Measurements from ENCODE around the gene PPTC7. TPM values are rescaled to one million over a fixed set of nuclear protein-coding genes. Genes with fewer than 3 reads are reported as not detected.

PPTC7 gene
- total RNA-seq, 3 donors from 2014 or later (not counting 1 experiment from before 2014, with no cell fraction given) = 44.0 to 52.7 (median 48.0) TPM

DNA sequence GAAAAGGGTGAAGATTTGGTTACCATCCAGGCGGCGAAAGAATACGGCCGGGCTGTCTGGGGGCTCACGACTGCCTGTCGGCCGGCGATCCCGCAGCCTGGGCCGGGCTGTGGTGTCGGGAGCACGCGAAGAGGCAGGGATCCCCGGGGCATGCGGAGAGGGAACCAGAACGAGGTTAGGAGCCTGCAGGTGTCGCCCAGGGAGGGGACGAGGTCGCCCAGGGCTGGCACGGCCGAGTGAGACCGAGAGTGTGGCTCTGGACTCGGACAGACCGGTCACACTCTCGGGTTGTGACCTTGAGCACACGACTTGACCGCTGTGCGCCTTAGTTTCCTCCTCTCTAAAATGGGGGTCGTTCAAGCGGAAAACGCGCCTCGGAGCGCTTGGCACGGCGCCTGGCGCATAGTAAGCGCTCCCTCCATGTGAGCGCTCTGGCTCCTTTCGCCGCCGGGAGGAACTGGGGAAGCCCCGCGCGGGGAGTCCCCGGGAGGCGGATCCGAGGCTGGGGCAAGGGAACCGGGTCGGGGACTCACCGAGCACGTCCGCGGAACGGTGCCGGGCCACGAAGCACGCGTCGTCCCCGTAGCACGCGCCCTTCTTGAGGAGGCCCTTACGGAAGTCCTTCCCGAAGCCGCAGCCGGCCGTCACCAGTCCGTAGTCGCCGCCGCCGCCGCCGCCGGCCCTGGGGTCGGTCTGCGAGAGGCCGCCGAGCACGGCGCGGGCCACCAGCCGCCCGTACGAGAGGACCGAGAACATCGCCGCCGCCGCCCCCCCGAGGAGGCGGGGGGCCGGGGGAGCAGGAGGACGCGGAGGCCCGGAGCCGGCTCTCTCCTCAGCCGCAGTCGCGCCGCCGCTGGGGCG lies 612 bp downstream of the PPTC7 start:
- no peaks in the 10 kb centered on the region for H3K36me3 ChIP-seq (ENCODE audit: control insufficient read depth, insufficient read depth, low read length)
- TF ChIP-seq, protein P1, sequence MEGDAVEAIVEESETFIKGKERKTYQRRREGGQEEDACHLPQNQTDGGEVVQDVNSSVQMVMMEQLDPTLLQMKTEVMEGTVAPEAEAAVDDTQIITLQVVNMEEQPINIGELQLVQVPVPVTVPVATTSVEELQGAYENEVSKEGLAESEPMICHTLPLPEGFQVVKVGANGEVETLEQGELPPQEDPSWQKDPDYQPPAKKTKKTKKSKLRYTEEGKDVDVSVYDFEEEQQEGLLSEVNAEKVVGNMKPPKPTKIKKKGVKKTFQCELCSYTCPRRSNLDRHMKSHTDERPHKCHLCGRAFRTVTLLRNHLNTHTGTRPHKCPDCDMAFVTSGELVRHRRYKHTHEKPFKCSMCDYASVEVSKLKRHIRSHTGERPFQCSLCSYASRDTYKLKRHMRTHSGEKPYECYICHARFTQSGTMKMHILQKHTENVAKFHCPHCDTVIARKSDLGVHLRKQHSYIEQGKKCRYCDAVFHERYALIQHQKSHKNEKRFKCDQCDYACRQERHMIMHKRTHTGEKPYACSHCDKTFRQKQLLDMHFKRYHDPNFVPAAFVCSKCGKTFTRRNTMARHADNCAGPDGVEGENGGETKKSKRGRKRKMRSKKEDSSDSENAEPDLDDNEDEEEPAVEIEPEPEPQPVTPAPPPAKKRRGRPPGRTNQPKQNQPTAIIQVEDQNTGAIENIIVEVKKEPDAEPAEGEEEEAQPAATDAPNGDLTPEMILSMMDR (IDR thresholded peaks at IDR 0.05) = no peak
- ATAC-seq = peak; percentile 61 to 74 (median 67)
- H3K27me3 ChIP-seq (ENCODE audit: control insufficient read depth, insufficient read depth, low read length) = no peaks in the 10 kb centered on the region
- Mint-ChIP-seq H3K27ac (peak overlapping the region; percentile 92 to 95), H3K4me3 (peak overlapping the region; percentile 95), H3K4me1 (peaks cover 56 to 61% of the 10 kb centered on the region in 2 donors), H3K27me3 (ENCODE audit: low read depth in 2 of 2) (no peaks in the 10 kb centered on the region), H3K36me3 (no peaks in the 10 kb centered on the region), H3K9me3 (no peaks in the 10 kb centered on the region)
- intact Hi-C loops (cut with micrococcal nuclease) = loop anchor here (1.0 to 5.0 kb wide), 3 partner anchors 32 to 80 kb away; partner anchors contain the start of genes RAD9B, TCTN1 and VPS29
- peak overlapping the region; percentile 55 for H3K4me3 ChIP-seq (ENCODE audit: low read length)
- H3K4me1 ChIP-seq (ENCODE audit: control insufficient read depth, insufficient read depth, low read length) = peaks cover 54% of the 10 kb centered on the region
- H3K27ac ChIP-seq (ENCODE audit: low read length) = peak overlapping the region; percentile 74
- H3K9me3 ChIP-seq (ENCODE audit: control insufficient read depth, insufficient read depth, low read length) = no peaks in the 10 kb centered on the region
- peak; percentile 83 to 91 for DNase-seq
- under 1% methylated on average over 104 of the region's 104 CpGs for WGBS (ENCODE audit: insufficient coverage)

DNA sequence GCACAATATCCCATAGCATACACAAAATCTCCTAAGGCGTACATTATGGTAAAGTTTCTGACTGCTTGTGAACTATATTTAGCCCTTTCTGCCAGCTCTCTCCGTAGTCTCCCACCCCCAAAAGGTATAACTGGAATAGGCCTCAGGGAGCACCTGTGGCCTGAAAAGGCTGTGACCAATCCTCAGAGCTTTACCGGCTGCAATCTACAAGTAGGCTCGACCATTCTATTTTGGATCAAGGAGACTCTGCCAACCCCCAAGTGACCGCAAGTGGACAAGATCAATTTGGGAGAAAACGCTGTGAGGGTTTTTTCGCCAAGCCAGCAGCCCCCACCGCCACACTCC lies 1.2 kb downstream of the PPTC7 start:
- WGBS (ENCODE audit: insufficient coverage) = 2% methylated on average over 8 of the region's 8 CpGs
- no peaks in the 10 kb centered on the region for H3K36me3 Mint-ChIP-seq
- peaks cover 59 to 65% of the 10 kb centered on the region in 2 donors for H3K4me1 Mint-ChIP-seq
- Histone ChIP-seq H3K27ac (ENCODE audit: low read length) (peak overlapping the region; percentile 74), H3K27me3 (ENCODE audit: control insufficient read depth, insufficient read depth, low read length) (no peaks in the 10 kb centered on the region), H3K4me3 (ENCODE audit: low read length) (peak overlapping the region; percentile 55), H3K36me3 (ENCODE audit: control insufficient read depth, insufficient read depth, low read length) (no peaks in the 10 kb centered on the region), H3K9me3 (ENCODE audit: control insufficient read depth, insufficient read depth, low read length) (no peaks in the 10 kb centered on the region), H3K4me1 (ENCODE audit: control insufficient read depth, insufficient read depth, low read length) (peaks cover 56% of the 10 kb centered on the region)
- intact Hi-C loops (cut with micrococcal nuclease) = loop anchor here (2.0 to 5.0 kb wide), 2 partner anchors 35 to 79 kb away; partner anchors contain the start of genes RAD9B and VPS29
- H3K4me3 Mint-ChIP-seq = peak overlapping the region; percentile 95
- DNase-seq (no peak), ATAC-seq (no peak)
- H3K9me3 Mint-ChIP-seq = no peaks in the 10 kb centered on the region
- TF ChIP-seq, protein P1 (IDR thresholded peaks at IDR 0.05) = no peak
- no peaks in the 10 kb centered on the region for H3K27me3 Mint-ChIP-seq (ENCODE audit: low read depth in 2 of 2)
- peak overlapping the region; percentile 92 to 95 for H3K27ac Mint-ChIP-seq

DNA sequence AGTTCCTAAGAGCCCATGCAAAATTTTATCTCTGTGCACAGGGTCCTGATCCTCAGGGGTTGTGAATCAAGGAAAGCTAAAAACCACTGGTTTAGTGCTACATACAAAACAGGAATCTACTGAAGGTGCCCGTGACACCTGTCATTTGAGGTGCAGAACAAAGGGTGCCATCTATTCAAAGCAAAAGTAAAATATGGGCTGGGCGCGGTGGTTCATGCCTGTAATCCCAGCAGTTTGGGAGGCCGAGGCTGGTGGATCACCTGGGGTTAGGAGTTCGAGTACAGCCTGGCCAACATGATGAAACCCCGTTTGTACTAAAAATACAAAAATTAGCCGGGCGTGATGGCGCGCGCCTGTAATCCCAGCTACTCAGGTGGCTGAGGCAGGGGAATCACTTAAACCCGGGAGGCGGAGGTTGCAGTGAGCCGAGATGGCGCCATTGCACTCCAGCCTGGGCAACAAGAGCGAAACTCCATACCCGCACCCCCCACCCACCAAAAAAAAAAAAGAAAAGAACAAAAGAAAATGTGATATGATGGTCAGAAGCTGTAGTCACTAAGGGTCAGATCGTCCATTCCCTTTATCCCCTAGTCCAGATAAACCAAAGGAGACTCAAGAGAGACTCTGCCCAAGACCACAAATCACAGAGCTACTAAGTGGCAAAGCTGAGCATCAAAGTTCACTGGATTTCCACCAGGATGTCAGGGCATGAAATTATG lies 3.4 kb downstream of the PPTC7 start:
- Mint-ChIP-seq H3K36me3 (no peaks in the 10 kb centered on the region), H3K27me3 (ENCODE audit: low read depth in 2 of 2) (no peaks in the 10 kb centered on the region), H3K4me1 (peaks cover 70% of the 10 kb centered on the region in 2 donors), H3K9me3 (no peaks in the 10 kb centered on the region), H3K27ac (peak overlapping the region; percentile 92 to 99), H3K4me3 (peak overlapping the region; percentile 74)
- Histone ChIP-seq H3K4me3 (ENCODE audit: low read length) (no peak overlapping the region), H3K27me3 (ENCODE audit: control insufficient read depth, insufficient read depth, low read length) (no peaks in the 10 kb centered on the region), H3K36me3 (ENCODE audit: control insufficient read depth, insufficient read depth, low read length) (no peaks in the 10 kb centered on the region), H3K27ac (ENCODE audit: low read length) (peak overlapping the region; percentile 95), H3K4me1 (ENCODE audit: control insufficient read depth, insufficient read depth, low read length) (peaks cover 54% of the 10 kb centered on the region), H3K9me3 (ENCODE audit: control insufficient read depth, insufficient read depth, low read length) (no peaks in the 10 kb centered on the region)
- ATAC-seq (no peak), DNase-seq (peak in 1 of 2 donors; percentile 42)
- WGBS (ENCODE audit: insufficient coverage) = 82% methylated on average over 13 of the region's 18 CpGs
- intact Hi-C loops (cut with micrococcal nuclease) = loop anchor here (5.0 kb wide), 1 partner anchor 32 kb away; no protein-coding TSS in a partner anchor
- TF ChIP-seq, protein P1 (IDR thresholded peaks at IDR 0.05) = no peak
